ENCODE measurements around the gene PLCB3. TPM values are rescaled to one million over a fixed set of nuclear protein-coding genes. Genes with fewer than 3 reads are reported as not detected.

PLCB3 gene
- total and polyA plus RNA-seq, 2 of the 13 experiments (the other 11 are each of a cell fraction or from before 2014, with no cell fraction given): 7.5 to 13.8 TPM

DNA sequence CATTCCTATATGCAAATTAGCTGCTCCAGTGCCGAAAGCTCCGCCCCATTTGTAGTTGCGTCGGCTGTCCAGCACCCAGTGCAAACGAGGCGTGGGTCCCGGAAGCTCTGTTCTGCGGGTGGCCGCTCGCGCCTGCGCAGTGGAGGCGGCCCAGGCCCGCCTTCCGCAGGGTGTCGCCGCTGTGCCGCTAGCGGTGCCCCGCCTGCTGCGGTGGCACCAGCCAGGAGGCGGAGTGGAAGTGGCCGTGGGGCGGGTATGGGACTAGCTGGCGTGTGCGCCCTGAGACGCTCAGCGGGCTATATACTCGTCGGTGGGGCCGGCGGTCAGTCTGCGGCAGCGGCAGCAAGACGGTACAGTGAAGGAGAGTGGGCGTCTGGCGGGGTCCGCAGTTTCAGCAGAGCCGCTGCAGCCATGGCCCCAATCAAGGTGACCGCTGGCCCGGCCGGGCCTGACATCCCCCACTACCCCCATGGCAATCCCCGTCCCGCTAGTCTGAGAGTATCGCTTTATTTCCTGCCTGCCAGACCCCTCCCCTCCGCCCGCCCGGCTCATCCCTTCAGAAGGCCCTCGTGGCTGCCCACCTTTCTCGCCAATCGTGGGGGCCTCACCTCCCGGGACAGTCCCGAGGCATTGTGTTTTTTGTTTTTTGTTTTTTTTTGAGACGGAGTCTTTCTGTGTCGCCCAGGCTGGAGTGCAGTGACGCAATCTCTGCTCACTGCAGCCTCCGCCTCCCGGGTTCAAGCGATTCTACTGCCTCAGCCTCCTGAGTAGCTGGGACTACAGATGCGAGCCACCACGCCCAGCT is 66.8 kb downstream of the PLCB3 start, which contains the start of gene PRDX5 (continued):
- TF ChIP-seq HCFC1 (IDR thresholded peaks at IDR 0.05; ENCODE audit: low read depth, low read length) (no peak), ARID2 (CRISPR knock-in tag; IDR thresholded peaks at IDR 0.05; ENCODE audit: borderline replicate concordance) (no peak), SIX4 (CRISPR knock-in tag; IDR thresholded peaks at IDR 0.05) (0 out of 2 replicates have a peak, but pooled peaks have one; percentile 32), ISX (CRISPR knock-in tag; conservative IDR thresholded peaks at IDR 0.05) (0 out of 2 replicates have a peak, but pooled peaks have one; percentile 68), ESRRA (CRISPR knock-in tag; IDR thresholded peaks at IDR 0.05; ENCODE audit: low read depth) (peak; percentile 56; the same call in 1 of the 2 replicates), ZNF562 (CRISPR knock-in tag; IDR thresholded peaks at IDR 0.05; ENCODE audit: borderline replicate concordance) (no peak), ZNF614 (CRISPR knock-in tag; IDR thresholded peaks at IDR 0.05; ENCODE audit: borderline replicate concordance) (peak; percentile 34; the same call in 1 of the 2 replicates), AGO1 (IDR thresholded peaks at IDR 0.05; ENCODE audit: low read depth, low read length, poor library complexity, severe bottlenecking) (no peak), ZNF513 (CRISPR knock-in tag; conservative IDR thresholded peaks at IDR 0.05) (0 out of 2 replicates have a peak, but pooled peaks have one; percentile 79), ZNF749 (CRISPR knock-in tag; IDR thresholded peaks at IDR 0.05; ENCODE audit: borderline replicate concordance) (peak; percentile 31; the same call in 1 of the 2 replicates), HOXA5 (CRISPR knock-in tag; IDR thresholded peaks at IDR 0.05) (peak; percentile 77)
- TF ChIP-seq, protein P1, sequence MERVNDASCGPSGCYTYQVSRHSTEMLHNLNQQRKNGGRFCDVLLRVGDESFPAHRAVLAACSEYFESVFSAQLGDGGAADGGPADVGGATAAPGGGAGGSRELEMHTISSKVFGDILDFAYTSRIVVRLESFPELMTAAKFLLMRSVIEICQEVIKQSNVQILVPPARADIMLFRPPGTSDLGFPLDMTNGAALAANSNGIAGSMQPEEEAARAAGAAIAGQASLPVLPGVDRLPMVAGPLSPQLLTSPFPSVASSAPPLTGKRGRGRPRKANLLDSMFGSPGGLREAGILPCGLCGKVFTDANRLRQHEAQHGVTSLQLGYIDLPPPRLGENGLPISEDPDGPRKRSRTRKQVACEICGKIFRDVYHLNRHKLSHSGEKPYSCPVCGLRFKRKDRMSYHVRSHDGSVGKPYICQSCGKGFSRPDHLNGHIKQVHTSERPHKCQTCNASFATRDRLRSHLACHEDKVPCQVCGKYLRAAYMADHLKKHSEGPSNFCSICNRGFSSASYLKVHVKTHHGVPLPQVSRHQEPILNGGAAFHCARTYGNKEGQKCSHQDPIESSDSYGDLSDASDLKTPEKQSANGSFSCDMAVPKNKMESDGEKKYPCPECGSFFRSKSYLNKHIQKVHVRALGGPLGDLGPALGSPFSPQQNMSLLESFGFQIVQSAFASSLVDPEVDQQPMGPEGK (CRISPR knock-in tag; IDR thresholded peaks at IDR 0.05): peak; percentile 56
- TF ChIP-seq, protein P2, sequence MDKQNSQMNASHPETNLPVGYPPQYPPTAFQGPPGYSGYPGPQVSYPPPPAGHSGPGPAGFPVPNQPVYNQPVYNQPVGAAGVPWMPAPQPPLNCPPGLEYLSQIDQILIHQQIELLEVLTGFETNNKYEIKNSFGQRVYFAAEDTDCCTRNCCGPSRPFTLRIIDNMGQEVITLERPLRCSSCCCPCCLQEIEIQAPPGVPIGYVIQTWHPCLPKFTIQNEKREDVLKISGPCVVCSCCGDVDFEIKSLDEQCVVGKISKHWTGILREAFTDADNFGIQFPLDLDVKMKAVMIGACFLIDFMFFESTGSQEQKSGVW (CRISPR knock-in tag; IDR thresholded peaks at IDR 0.05; ENCODE audit: borderline replicate concordance): no peak
- TF ChIP-seq, protein P3, sequence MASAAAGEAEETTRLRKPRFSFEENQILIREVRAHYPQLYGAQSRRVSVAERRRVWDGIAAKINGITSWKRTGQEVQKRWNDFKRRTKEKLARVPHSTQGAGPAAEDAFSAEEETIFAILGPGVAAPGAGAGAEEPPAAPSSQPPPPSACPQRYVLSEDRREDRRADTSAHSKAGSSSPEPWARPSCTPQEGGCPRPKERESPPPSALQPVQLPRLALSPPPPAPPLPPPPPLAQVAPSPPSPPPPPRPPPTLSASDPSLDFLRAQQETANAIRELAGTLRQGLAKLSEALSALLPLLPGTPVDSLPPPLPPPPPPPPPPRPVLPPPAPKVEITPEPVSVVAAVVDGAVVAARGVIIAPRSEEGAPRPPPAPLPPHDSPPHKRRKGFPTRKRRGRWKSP (CRISPR knock-in tag; IDR thresholded peaks at IDR 0.05): 0 out of 2 replicates have a peak, but pooled peaks have one; percentile 49
- TF ChIP-seq, protein P4, sequence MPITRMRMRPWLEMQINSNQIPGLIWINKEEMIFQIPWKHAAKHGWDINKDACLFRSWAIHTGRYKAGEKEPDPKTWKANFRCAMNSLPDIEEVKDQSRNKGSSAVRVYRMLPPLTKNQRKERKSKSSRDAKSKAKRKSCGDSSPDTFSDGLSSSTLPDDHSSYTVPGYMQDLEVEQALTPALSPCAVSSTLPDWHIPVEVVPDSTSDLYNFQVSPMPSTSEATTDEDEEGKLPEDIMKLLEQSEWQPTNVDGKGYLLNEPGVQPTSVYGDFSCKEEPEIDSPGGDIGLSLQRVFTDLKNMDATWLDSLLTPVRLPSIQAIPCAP (CRISPR knock-in tag; IDR thresholded peaks at IDR 0.05; ENCODE audit: low read depth): peak; percentile 53; the same call in 1 of the 2 replicates
- TF ChIP-seq, protein P5, sequence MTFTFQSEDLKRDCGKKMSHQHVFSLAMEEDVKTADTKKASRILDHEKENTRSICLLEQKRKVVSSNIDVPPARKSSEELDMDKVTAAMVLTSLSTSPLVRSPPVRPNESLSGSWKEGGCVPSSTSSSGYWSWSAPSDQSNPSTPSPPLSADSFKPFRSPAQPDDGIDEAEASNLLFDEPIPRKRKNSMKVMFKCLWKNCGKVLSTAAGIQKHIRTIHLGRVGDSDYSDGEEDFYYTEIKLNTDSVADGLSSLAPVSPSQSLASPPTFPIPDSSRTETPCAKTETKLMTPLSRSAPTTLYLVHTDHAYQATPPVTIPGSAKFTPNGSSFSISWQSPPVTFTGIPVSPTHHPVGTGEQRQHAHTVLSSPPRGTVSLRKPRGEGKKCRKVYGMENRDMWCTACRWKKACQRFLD (CRISPR knock-in tag; IDR thresholded peaks at IDR 0.05; ENCODE audit: borderline replicate concordance): no peak
- TF ChIP-seq, protein P6, sequence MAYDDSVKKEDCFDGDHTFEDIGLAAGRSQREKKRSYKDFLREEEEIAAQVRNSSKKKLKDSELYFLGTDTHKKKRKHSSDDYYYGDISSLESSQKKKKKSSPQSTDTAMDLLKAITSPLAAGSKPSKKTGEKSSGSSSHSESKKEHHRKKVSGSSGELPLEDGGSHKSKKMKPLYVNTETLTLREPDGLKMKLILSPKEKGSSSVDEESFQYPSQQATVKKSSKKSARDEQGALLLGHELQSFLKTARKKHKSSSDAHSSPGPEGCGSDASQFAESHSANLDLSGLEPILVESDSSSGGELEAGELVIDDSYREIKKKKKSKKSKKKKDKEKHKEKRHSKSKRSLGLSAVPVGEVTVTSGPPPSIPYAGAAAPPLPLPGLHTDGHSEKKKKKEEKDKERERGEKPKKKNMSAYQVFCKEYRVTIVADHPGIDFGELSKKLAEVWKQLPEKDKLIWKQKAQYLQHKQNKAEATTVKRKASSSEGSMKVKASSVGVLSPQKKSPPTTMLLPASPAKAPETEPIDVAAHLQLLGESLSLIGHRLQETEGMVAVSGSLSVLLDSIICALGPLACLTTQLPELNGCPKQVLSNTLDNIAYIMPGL (CRISPR knock-in tag; IDR thresholded peaks at IDR 0.05; ENCODE audit: borderline replicate concordance in 1 of 2, low read depth in 1 of 2): peak; percentile 88 to 96
